SH-SY5Y (cell line): ENCODE measurements around the gene FAM200A.

Source experiments
- GATA2 ChIP-seq: IDR thresholded peaks from 2 replicates; pipeline ENCODE4 v1.6.1; 2011; ENCODE audit warnings: mild to moderate bottlenecking, low read depth, low read length
- GATA3 ChIP-seq: IDR thresholded peaks from 2 replicates; pipeline ENCODE4 v1.6.1; 2011; ENCODE audit warnings: low read depth, mild to moderate bottlenecking, low read length, moderate library complexity

DNA sequence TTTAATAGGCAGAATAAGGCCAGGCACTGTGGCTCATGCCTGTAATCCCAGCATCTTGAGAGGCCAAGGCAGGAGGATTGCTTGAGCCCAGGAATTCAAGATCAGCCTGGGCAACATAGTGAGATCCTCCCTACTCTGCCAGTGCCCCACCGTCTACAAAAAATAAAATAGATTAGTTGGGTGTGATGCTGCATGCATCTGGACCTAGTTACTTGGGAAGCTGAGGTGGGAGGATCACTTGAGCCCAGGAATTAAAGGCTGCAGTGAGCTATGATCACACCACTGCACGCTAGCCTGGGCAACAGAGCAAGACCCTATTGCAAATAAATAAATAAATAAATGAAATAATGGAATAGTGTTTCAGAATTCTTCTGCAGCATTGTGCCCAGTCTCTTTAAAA, 16.2 kb downstream of the FAM200A start:
- TF ChIP-seq GATA2 = no peak
- TF ChIP-seq GATA3 = no peak
